NB4 (cell line): ENCODE measurements around the gene A1BG.

Source experiments
- POLR2A ChIP-seq: IDR thresholded peaks from 2 replicates; pipeline ENCODE4 v1.6.1; 2011; ENCODE audit warnings: mild to moderate bottlenecking; ENCODE audit not compliant: insufficient read length; ENCODE audit errors: extremely low read depth
- TF ChIP-seq, protein P1 (sequence below): IDR thresholded peaks from one replicate; pipeline ENCODE4 v1.5.1; 2012; ENCODE audit warnings: low read depth, low read length

DNA sequence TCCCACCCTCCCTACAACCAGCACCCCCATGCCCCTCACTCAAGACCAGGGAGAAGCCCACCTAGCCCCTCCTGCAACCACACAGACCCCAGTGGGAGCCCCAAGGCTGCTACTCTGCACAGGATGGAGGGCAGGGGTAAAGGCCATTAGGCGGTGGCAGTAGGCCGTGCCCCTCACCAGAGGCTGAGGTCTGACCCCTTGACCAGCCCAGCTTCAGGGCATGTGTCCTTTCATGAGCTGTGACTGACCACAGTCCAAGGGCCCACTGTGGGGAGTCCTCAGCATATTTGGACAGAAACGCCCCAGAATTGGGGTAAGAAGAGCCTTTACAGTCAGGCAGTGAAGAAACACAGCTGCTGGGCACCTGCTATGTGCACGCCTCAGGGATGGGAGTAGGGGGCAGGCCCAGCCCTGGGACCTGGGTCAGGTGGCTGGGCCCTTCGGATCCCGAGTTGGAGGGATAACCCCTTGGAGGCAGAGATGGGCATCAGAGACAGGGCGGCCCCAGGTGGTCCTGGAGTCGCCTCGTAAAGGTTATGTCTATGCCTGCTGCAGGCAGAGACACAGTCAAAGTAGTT, 32.1 kb upstream of the A1BG start:
- TF ChIP-seq, protein P1, sequence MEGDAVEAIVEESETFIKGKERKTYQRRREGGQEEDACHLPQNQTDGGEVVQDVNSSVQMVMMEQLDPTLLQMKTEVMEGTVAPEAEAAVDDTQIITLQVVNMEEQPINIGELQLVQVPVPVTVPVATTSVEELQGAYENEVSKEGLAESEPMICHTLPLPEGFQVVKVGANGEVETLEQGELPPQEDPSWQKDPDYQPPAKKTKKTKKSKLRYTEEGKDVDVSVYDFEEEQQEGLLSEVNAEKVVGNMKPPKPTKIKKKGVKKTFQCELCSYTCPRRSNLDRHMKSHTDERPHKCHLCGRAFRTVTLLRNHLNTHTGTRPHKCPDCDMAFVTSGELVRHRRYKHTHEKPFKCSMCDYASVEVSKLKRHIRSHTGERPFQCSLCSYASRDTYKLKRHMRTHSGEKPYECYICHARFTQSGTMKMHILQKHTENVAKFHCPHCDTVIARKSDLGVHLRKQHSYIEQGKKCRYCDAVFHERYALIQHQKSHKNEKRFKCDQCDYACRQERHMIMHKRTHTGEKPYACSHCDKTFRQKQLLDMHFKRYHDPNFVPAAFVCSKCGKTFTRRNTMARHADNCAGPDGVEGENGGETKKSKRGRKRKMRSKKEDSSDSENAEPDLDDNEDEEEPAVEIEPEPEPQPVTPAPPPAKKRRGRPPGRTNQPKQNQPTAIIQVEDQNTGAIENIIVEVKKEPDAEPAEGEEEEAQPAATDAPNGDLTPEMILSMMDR = no peak
- no peak for TF ChIP-seq POLR2A
